GM23338 (cell line): ENCODE results near the gene PTPDC1. TPM values are rescaled to one million over a fixed set of nuclear protein-coding genes. Genes with fewer than 3 reads are reported as not detected.

Experiments used
- ATAC-seq: fragments of 200-7000 bp; cut with Tn5 transposase; 3 replicates; pipeline ENCODE4 v1.9.1; 2020
- DNase-seq: peaks from one replicate; pipeline ENCODE4 v3.0.0-alpha.2; 2015; ENCODE audit warnings: low spot score
- H2AFZ ChIP-seq: fragments of 200-600 bp; sonication (generic); 2 replicates; pipeline ENCODE4 v1.8.0; 2016; ENCODE audit warnings: antibody characterized with exemption, mild to moderate bottlenecking, moderate library complexity
- H3F3A ChIP-seq: fragments of 200-600 bp; sonication (generic); replicated peaks from 2 replicates; pipeline ENCODE4 v1.8.0; 2017; ENCODE audit warnings: antibody characterized with exemption, mixed run types, low read depth
- H3K27ac ChIP-seq: fragments of 200-600 bp; sonication (generic); 2 replicates; pipeline ENCODE4 v1.6.1; 2016; ENCODE audit warnings: low read depth
- H3K27me3 ChIP-seq: fragments of 200-600 bp; sonication (generic); 2 replicates; pipeline ENCODE4 v1.8.0; 2016; ENCODE audit warnings: mild to moderate bottlenecking, mixed run types, moderate library complexity; ENCODE audit not compliant: insufficient read depth
- H3K36me3 ChIP-seq: fragments of 200-600 bp; sonication (generic); 2 replicates; pipeline ENCODE4 v1.8.0; 2016; ENCODE audit warnings: mild to moderate bottlenecking; ENCODE audit not compliant: insufficient read depth
- H3K4me1 ChIP-seq: fragments of 200-600 bp; sonication (generic); 2 replicates; pipeline ENCODE4 v1.8.0; 2016; ENCODE audit warnings: mild to moderate bottlenecking, moderate library complexity; ENCODE audit not compliant: insufficient read depth
- H3K4me2 ChIP-seq: fragments of 200-600 bp; sonication (generic); 2 replicates; pipeline ENCODE4 v1.7.1; 2017; ENCODE audit warnings: mixed run types
- H3K4me3 ChIP-seq: fragments of 200-600 bp; sonication (generic); 2 replicates; pipeline ENCODE4 v1.6.1; 2016; ENCODE audit warnings: mixed run types
- H3K79me2 ChIP-seq: fragments of 200-600 bp; sonication (generic); replicated peaks from 2 replicates; pipeline ENCODE4 v1.8.0; 2017; ENCODE audit warnings: mild to moderate bottlenecking; ENCODE audit not compliant: insufficient read depth
- H3K9me2 ChIP-seq: fragments of 200-600 bp; sonication (generic); 2 replicates; pipeline ENCODE4 v1.8.0; 2017; ENCODE audit not compliant: insufficient read depth
- H4K20me1 ChIP-seq: fragments of 200-600 bp; sonication (generic); replicated peaks from 2 replicates; pipeline ENCODE4 v1.8.0; 2017; ENCODE audit warnings: mild to moderate bottlenecking; ENCODE audit not compliant: insufficient read depth
- H3K27ac Mint-ChIP-seq: 2 replicates; pipeline ENCODE4 v1.8.0; 2020; ENCODE audit warnings: inconsistent platforms, mild to moderate bottlenecking, moderate library complexity, mixed read lengths
- H3K27me3 Mint-ChIP-seq: 3 replicates; pipeline ENCODE4 v1.8.0; 2022; ENCODE audit warnings: low read depth, mild to moderate bottlenecking, moderate library complexity, mixed read lengths, inconsistent platforms; ENCODE audit not compliant: insufficient read depth, poor library complexity
- H3K36me3 Mint-ChIP-seq: 3 replicates; pipeline ENCODE4 v1.8.0; 2021; ENCODE audit warnings: low read depth, mild to moderate bottlenecking, inconsistent platforms, moderate library complexity, mixed read lengths
- H3K4me1 Mint-ChIP-seq: 3 replicates; pipeline ENCODE4 v1.8.0; 2020; ENCODE audit warnings: mild to moderate bottlenecking, inconsistent platforms, mixed read lengths
- H3K4me3 Mint-ChIP-seq: 3 replicates; pipeline ENCODE4 v1.8.0; 2021; ENCODE audit warnings: moderate library complexity, mild to moderate bottlenecking, inconsistent platforms, mixed read lengths
- H3K9me3 Mint-ChIP-seq: 3 replicates; pipeline ENCODE4 v1.8.0; 2020; ENCODE audit warnings: moderate library complexity, mild to moderate bottlenecking, inconsistent platforms, mixed read lengths
- CTCF ChIP-seq, 2 experiments: fragments of 200-600 bp in 1 of 2; sonication (generic) in 1 of 2; conservative IDR thresholded peaks; 2 replicates each; pipeline versions ENCODE4 v1.5.1 to v1.6.1; 2016 to 2017; ENCODE audit warnings: antibody characterized with exemption in 2 of 2, low read depth in 2 of 2, mild to moderate bottlenecking in 2 of 2, moderate library complexity in 1 of 2
- EZH2phosphoT487 ChIP-seq: fragments of 200-600 bp; sonication (generic); IDR thresholded peaks from one replicate; pipeline ENCODE4 v1.8.1; 2018; ENCODE audit warnings: antibody characterized with exemption; ENCODE audit not compliant: unreplicated experiment
- NANOG ChIP-seq: IDR thresholded peaks from 2 replicates; pipeline ENCODE4 v1.6.1; 2016; ENCODE audit warnings: antibody characterized with exemption, borderline replicate concordance
- ZNF114 ChIP-seq: fragments of 250-450 bp; sonication (Bioruptor Pico); IDR thresholded peaks from 2 replicates; pipeline ENCODE4 v1.5.0; 2020; ENCODE audit warnings: mild to moderate bottlenecking, moderate library complexity
- ZNF331 ChIP-seq: fragments of 250-450 bp; sonication (Bioruptor Pico); IDR thresholded peaks from 2 replicates; pipeline ENCODE4 v1.5.0; 2020; ENCODE audit warnings: low read depth, mild to moderate bottlenecking, moderate library complexity
- ZNF462 ChIP-seq: fragments of 250-450 bp; sonication (Bioruptor Pico); IDR thresholded peaks from 2 replicates; pipeline ENCODE4 v1.5.0; 2020; ENCODE audit warnings: mild to moderate bottlenecking, moderate library complexity
- polyA plus RNA-seq: library from polyadenylated mRNA; unstranded; fragments of >200 nt; fragmentation: Nextera tagmentation; extraction: Ambion mirVana; gene quantifications from 2 replicates; pipeline ENCODE4 v1.2.1, GENCODE V29; 2016
- total RNA-seq: library from RNA; depleted of rRNA; stranded (reverse); fragments of >200 nt; shearing (Covaris generic); gene quantifications from 2 replicates; pipeline ENCODE4 v1.2.3, GENCODE V29; 2014; rRNA removed

Gene PTPDC1
- total and polyA plus RNA-seq, 2 experiments from 2014 or later, result 4.3 to 10.6 TPM

GRCh38 chr9:94157050-94157801, 73.0 kb downstream of the PTPDC1 start:
- H3K27me3 Mint-ChIP-seq, result no peaks in the 10 kb centered on the region
- no peak overlapping the region for H3K27ac Mint-ChIP-seq
- no peak for ATAC-seq
- H3K36me3 Mint-ChIP-seq, result peaks cover 3% of the 10 kb centered on the region; the same call in 1 of the 3 replicates
- no peak overlapping the region for H3K27ac ChIP-seq
- no peaks in the 10 kb centered on the region for H3K4me1 ChIP-seq
- no peaks in the 10 kb centered on the region; the same call in 1 of the 2 replicates for H3K36me3 ChIP-seq
- no peak overlapping the region for H3K4me3 ChIP-seq
- no peak overlapping the region for H3K4me3 Mint-ChIP-seq
- 0 out of 3 replicates have a peak, but pooled peaks cover 2% of the 10 kb centered on the region for H3K4me1 Mint-ChIP-seq
- no peak overlapping the region for H3K4me2 ChIP-seq
- H3K79me2 ChIP-seq, result no peaks in the 10 kb centered on the region
- H3F3A ChIP-seq, result no peaks in the 10 kb centered on the region
- TF ChIP-seq ZNF331 (CRISPR knock-in tag) (no peak), ZNF462 (CRISPR knock-in tag) (no peak), CTCF (conservative IDR thresholded peaks at IDR 0.05; ENCODE audit: low read depth in 2 of 2) (no peak), NANOG (no peak), ZNF114 (CRISPR knock-in tag) (no peak), EZH2phosphoT487 (no peak)
- DNase-seq, result no peak
- no peaks in the 10 kb centered on the region for H4K20me1 ChIP-seq
- H3K9me3 Mint-ChIP-seq, result peaks cover 5% of the 10 kb centered on the region
- no peaks in the 10 kb centered on the region for H3K27me3 ChIP-seq
- no peaks in the 10 kb centered on the region for H3K9me2 ChIP-seq
- peak overlapping the region; percentile 47; the same call in 1 of the 2 replicates for H2AFZ ChIP-seq

Other genes with a start within 250 kb of the PTPDC1 start
- 1.6 and 2.1 TPM in 2 replicates for gene BARX1, start 129.1 kb upstream of the PTPDC1 start, total RNA-seq
- gene BARX1, start 129.1 kb upstream of the PTPDC1 start, polyA plus RNA-seq, result 0.87 and 1.1 TPM in 2 replicates
- gene ZNF169, start 174.8 kb downstream of the PTPDC1 start, total RNA-seq, result 7.4 and 7.9 TPM in 2 replicates
- 3.1 and 4.0 TPM in 2 replicates for gene ZNF169, start 174.8 kb downstream of the PTPDC1 start, polyA plus RNA-seq
- gene NUTM2F, start 244.2 kb downstream of the PTPDC1 start, total RNA-seq, result 0.45 TPM in 1 of 2 replicates, not detected in the other
- 0.19 TPM in 1 of 2 replicates, not detected in the other for gene NUTM2F, start 244.2 kb downstream of the PTPDC1 start, polyA plus RNA-seq